ENCODE measurements around the gene DNTT. TPM values are rescaled to one million over a fixed set of nuclear protein-coding genes. Genes with fewer than 3 reads are reported as not detected.

The DNTT gene
- total RNA-seq, 1 donor from 2014 or later, result not detected

- no peak for DNase-seq
Measured at GRCh38 chr10:96310321-96310669, 6.1 kb downstream of the DNTT start.

- no peak for DNase-seq
Measured at GRCh38 chr10:96311180-96311715, 7.0 kb downstream of the DNTT start.

- DNase-seq, result no peak
Measured at GRCh38 chr10:96313344-96313743, 9.1 kb downstream of the DNTT start.

- no peak for DNase-seq
Measured at GRCh38 chr10:96317067-96317833, 13.0 kb downstream of the DNTT start.

- DNase-seq, result no peak
Measured at GRCh38 chr10:96319754-96320474, 15.7 kb downstream of the DNTT start.

- no peak for DNase-seq
Measured at GRCh38 chr10:96321822-96322221, 17.6 kb downstream of the DNTT start.

- no peak for DNase-seq
Measured at GRCh38 chr10:96322275-96322674, 18.0 kb downstream of the DNTT start.

- no peak for DNase-seq
Measured at GRCh38 chr10:96324447-96324846, 20.2 kb downstream of the DNTT start.

GRCh38 chr10:96325719-96326373, 21.6 kb downstream of the DNTT start:
- no peak for DNase-seq

GRCh38 chr10:96327462-96327861, 23.2 kb downstream of the DNTT start:
- DNase-seq, result no peak

- no peak for DNase-seq
Measured at GRCh38 chr10:96333101-96333500, 28.9 kb downstream of the DNTT start.

- no peak for DNase-seq
Measured at GRCh38 chr10:96334616-96335526, 30.6 kb downstream of the DNTT start.

- DNase-seq, result no peak
Measured at GRCh38 chr10:96337106-96337505, 32.9 kb downstream of the DNTT start.

- no peak for DNase-seq
Measured at GRCh38 chr10:96338279-96338925, 34.2 kb downstream of the DNTT start.

GRCh38 chr10:96339383-96339782, 35.1 kb downstream of the DNTT start:
- DNase-seq, result no peak

GRCh38 chr10:96339956-96340904, 36.0 kb downstream of the DNTT start:
- no peak for DNase-seq

GRCh38 chr10:96341219-96342182, 37.3 kb downstream of the DNTT start:
- DNase-seq, result no peak

GRCh38 chr10:96342402-96342801, 38.2 kb downstream of the DNTT start:
- DNase-seq, result no peak

- no peak for DNase-seq
Measured at GRCh38 chr10:96344178-96344577, 39.9 kb downstream of the DNTT start.

All from occipital lobe (tissue), 2 donors.